Left lung (tissue), 10 donors: Measurements from ENCODE around the gene FLRT1. TPM values are rescaled to one million over a fixed set of nuclear protein-coding genes. Genes with fewer than 3 reads are reported as not detected.

Experiments
- ATAC-seq: fragments of 200-7000 bp; cut with Tn5 transposase; one replicate; pipeline ENCODE4 v1.9.1; 2020; ENCODE audit warnings: moderate library complexity
- DNase-seq, 4 donors: peaks; one replicate each; pipeline ENCODE4 v3.0.0-alpha.2; 2013 to 2020
- H3K27ac ChIP-seq, 2 donors: fragments of 200-600 bp; sonication (generic) in 1 of 2; one replicate each; pipeline versions ENCODE4 v1.5.0 to v1.8.0; 2020 to 2021
- H3K27me3 ChIP-seq, 2 donors: fragments of 200-600 bp; sonication (generic) in 1 of 2; one replicate each; pipeline versions ENCODE4 v1.5.0 to v1.8.0; 2020 to 2021
- H3K36me3 ChIP-seq, 2 donors: fragments of 200-600 bp; sonication (generic) in 1 of 2; one replicate each; pipeline versions ENCODE4 v1.5.0 to v1.8.0; 2020 to 2021
- H3K4me1 ChIP-seq, 2 donors: fragments of 200-600 bp; one replicate each; pipeline ENCODE4 v1.8.0; 2021
- H3K4me3 ChIP-seq, 2 donors: fragments of 200-600 bp; sonication (generic) in 1 of 2; one replicate each; pipeline versions ENCODE4 v1.5.0 to v1.8.0; 2020 to 2021; ENCODE audit warnings: mild to moderate bottlenecking in 1 of 2
- H3K9me3 ChIP-seq, 2 donors: fragments of 200-600 bp; sonication (generic) in 1 of 2; one replicate each; pipeline versions ENCODE4 v1.5.0 to v1.8.0; 2020 to 2021
- CTCF ChIP-seq, 2 donors: fragments of 200-600 bp; sonication (generic) in 1 of 2; IDR thresholded peaks; one replicate each; pipeline versions ENCODE4 v1.5.0 to v1.8.0; 2021; ENCODE audit warnings: antibody characterized with exemption in 2 of 2
- intact Hi-C, 2 donors: fragments of 100-400 bp; cut with DNase I; formaldehyde crosslinking; loops; one replicate each; pipeline versions ENCODE4 v1.11.2 to v1.14.2; 2022
- polyA plus RNA-seq, 6 donors: library from polyadenylated mRNA; unstranded; fragments of 120-200 nt; gene quantifications; one replicate each; pipeline ENCODE4 v1.2.1, GENCODE V29; 2013; ENCODE audit not compliant: insufficient read length in 6 of 6
- total RNA-seq, 2 donors: library from RNA; stranded (reverse); fragmentation: NEBNext Ultra II Directional; extraction: Animal tissue kit (Norgen Biotek cat#: 25700); gene quantifications; one replicate each; pipeline ENCODE4 v1.2.1, GENCODE V29; 2021
- donor health status: DM: no; HTN: yes; CAD: no.
- donor health status: DM: no; HTN: no; CAD: no.

FLRT1 gene
- total and polyA plus RNA-seq, 8 donors, result 0.15 to 5.5 (median 3.8) TPM

DNA sequence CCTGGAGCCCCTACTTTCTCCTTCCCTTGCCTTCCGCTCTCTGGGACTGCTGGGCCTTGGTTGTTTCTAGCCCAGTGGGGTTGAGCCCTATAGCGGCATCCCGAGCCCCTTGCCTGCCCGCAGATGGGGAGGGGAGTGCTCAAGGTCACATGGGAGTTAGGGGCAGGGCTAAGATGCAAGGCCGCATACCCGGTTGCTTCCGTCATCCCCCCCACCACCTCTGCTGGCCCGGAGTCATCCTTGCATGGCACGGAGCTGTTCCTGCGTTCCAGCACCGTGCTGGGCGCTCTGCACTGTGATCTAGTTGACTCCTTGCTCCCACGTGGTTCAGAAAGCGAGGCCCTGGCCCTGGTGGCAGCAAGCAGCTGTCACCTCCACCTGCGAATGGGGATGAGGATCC lies 18.0 kb downstream of the FLRT1 start:
- Histone ChIP-seq H3K4me1 (no peaks in the 10 kb centered on the region), H3K9me3 (no peaks in the 10 kb centered on the region), H3K27ac (no peak overlapping the region), H3K36me3 (no peaks in the 10 kb centered on the region), H3K27me3 (no peaks in the 10 kb centered on the region), H3K4me3 (no peak overlapping the region)
- no peak for TF ChIP-seq CTCF (IDR thresholded peaks at IDR 0.05)
- DNase-seq (no peak), ATAC-seq (no peak)
- intact Hi-C loops, result no loop called here

DNA sequence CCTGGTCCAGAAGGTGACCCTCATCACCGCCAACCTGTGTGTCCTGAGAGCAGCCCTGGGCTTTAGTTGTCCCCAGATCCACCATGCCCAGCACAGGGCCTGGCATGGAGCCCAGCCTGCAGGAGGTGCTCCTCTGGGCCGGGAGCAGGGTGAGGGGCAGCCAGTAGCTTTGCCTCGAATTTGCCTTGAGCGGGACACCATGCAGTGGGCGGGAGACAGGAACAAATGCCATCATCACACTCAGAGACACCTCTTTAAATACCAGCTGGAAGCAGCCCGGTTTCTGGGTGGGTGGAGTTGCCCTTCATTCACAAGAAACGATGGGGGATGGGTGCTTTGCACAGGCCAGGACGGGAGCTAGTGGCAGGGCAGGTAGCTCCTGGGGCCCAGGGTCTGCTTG lies 19.3 kb downstream of the FLRT1 start:
- H3K27ac ChIP-seq, result no peak overlapping the region
- no peak for TF ChIP-seq CTCF (IDR thresholded peaks at IDR 0.05)
- no peaks in the 10 kb centered on the region for H3K4me1 ChIP-seq
- ATAC-seq, result no peak
- intact Hi-C loops, result no loop called here
- no peaks in the 10 kb centered on the region for H3K9me3 ChIP-seq
- H3K36me3 ChIP-seq, result no peaks in the 10 kb centered on the region
- no peak overlapping the region for H3K4me3 ChIP-seq
- H3K27me3 ChIP-seq, result peaks cover 0 to 13% of the 10 kb centered on the region in 2 donors
- no peak for DNase-seq

- Histone ChIP-seq H3K4me1 (peaks cover 0 to 12% of the 10 kb centered on the region in 2 donors), H3K27ac (no peak overlapping the region), H3K36me3 (no peaks in the 10 kb centered on the region), H3K4me3 (no peak overlapping the region), H3K27me3 (peaks cover 0 to 25% of the 10 kb centered on the region in 2 donors), H3K9me3 (no peaks in the 10 kb centered on the region)
- intact Hi-C loops, result no loop called here
- DNase-seq (no peak), ATAC-seq (no peak)
- TF ChIP-seq CTCF (IDR thresholded peaks at IDR 0.05), result no peak
These were observed 20.6 kb downstream of the FLRT1 start for GRCh38 chr11:64056213-64056785.

GRCh38 chr11:64056861-64057260 lies 21.1 kb downstream of the FLRT1 start:
- H3K27me3 ChIP-seq, result peaks cover 0 to 31% of the 10 kb centered on the region in 2 donors
- intact Hi-C loops, result no loop called here
- H3K4me3 ChIP-seq, result no peak overlapping the region
- TF ChIP-seq CTCF (IDR thresholded peaks at IDR 0.05), result no peak
- no peak for ATAC-seq
- DNase-seq, result no peak
- H3K36me3 ChIP-seq, result no peaks in the 10 kb centered on the region
- peaks cover 0 to 12% of the 10 kb centered on the region in 2 donors for H3K4me1 ChIP-seq
- H3K27ac ChIP-seq, result no peak overlapping the region
- no peaks in the 10 kb centered on the region for H3K9me3 ChIP-seq

- Histone ChIP-seq H3K9me3 (no peaks in the 10 kb centered on the region), H3K4me3 (no peak overlapping the region), H3K27me3 (peaks cover 0 to 41% of the 10 kb centered on the region in 2 donors), H3K4me1 (peaks cover 0 to 12% of the 10 kb centered on the region in 2 donors), H3K36me3 (no peaks in the 10 kb centered on the region), H3K27ac (no peak overlapping the region)
- intact Hi-C loops, result no loop called here
- TF ChIP-seq CTCF (IDR thresholded peaks at IDR 0.05), result no peak
- DNase-seq (no peak), ATAC-seq (no peak)
These were observed 22.2 kb downstream of the FLRT1 start for GRCh38 chr11:64057890-64058289.
